AG04450 (cell line): ENCODE measurements around the gene KHK. TPM values are rescaled to one million over a fixed set of nuclear protein-coding genes. Genes with fewer than 3 reads are reported as not detected.
"Not testable (repeated sequence)": the region's sequence is repeated elsewhere in the genome, so short reads cannot be mapped to it uniquely, and the experiment has no call there.

Experiments used
- CTCF ChIA-PET: fragments of 300-600, 350-600 bp; formaldehyde crosslinking; extraction: SDS; loops from one replicate; lab custom pipeline; 2022; ENCODE audit warnings: antibody characterized with exemption, inconsistent platforms; lab: Charles Lee
- POLR2A ChIA-PET: fragments of 350-600 bp; formaldehyde crosslinking; extraction: SDS; loops from one replicate; lab custom pipeline; 2021; ENCODE audit warnings: antibody characterized with exemption, inconsistent platforms; lab: Yijun Ruan, JAX
- DNase-seq: peaks from one replicate; pipeline ENCODE4 v3.0.0-alpha.2; 2011; ENCODE audit warnings: low read depth, low spot score
- H3K27ac ChIP-seq: one replicate; pipeline ENCODE4 v1.5.1; 2012; ENCODE audit warnings: low read depth, low read length, control low read depth
- H3K27me3 ChIP-seq: one replicate; pipeline ENCODE4 v1.6.0; 2012; ENCODE audit warnings: low read length; ENCODE audit not compliant: control insufficient read depth, insufficient read depth
- H3K4me3 ChIP-seq: 2 replicates; pipeline ENCODE4 v1.5.1; 2011; ENCODE audit warnings: mild to moderate bottlenecking, low read depth, low read length, control low read depth
- H3K9me3 ChIP-seq: 2 replicates; pipeline ENCODE4 v1.5.1; 2012; ENCODE audit warnings: low read length; ENCODE audit not compliant: control insufficient read depth, insufficient read depth
- polyA plus RNA-seq: library from polyadenylated mRNA; depleted of rRNA; stranded (reverse); fragments of >200 nt; gene quantifications from 2 replicates; pipeline ENCODE4 v1.2.3, GENCODE V29; 2011
- TF ChIP-seq, protein P1 (sequence below): IDR thresholded peaks from 2 replicates; pipeline ENCODE4 v1.5.1; 2011; ENCODE audit warnings: low read depth, low read length, control low read depth, inconsistent platforms

The KHK gene
- polyA plus RNA-seq, 1 experiment: 0.37 TPM

DNA sequence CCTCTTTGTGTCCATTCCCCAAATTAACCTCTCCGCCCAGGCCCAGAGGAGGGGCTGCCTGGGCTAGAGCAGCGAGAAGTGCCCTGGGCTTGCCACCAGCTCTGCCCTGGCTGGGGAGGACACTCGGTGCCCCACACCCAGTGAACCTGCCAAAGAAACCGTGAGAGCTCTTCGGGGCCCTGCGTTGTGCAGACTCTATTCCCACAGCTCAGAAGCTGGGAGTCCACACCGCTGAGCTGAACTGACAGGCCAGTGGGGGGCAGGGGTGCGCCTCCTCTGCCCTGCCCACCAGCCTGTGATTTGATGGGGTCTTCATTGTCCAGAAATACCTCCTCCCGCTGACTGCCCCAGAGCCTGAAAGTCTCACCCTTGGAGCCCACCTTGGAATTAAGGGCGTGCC, 13.5 kb downstream of the KHK start:
- H3K9me3 ChIP-seq: no peaks in the 10 kb centered on the region; the same call in 1 of the 2 replicates
- DNase-seq: no peak
- ChIA-PET POLR2A (interaction anchor here (0.6 to 0.7 kb wide), 2 partner anchors 40 to 245 kb away, joined by 3 read pairs; no protein-coding TSS in a partner anchor), CTCF (interaction anchor here (1.0 to 9.6 kb wide), 7 partner anchors 24 to 204 kb away, joined by 3 to 136 read pairs (median 6); partner anchors contain the start of gene ABHD1)
- no peak overlapping the region for H3K4me3 ChIP-seq
- peaks cover 14% of the 10 kb centered on the region for H3K27me3 ChIP-seq
- TF ChIP-seq, protein P1, sequence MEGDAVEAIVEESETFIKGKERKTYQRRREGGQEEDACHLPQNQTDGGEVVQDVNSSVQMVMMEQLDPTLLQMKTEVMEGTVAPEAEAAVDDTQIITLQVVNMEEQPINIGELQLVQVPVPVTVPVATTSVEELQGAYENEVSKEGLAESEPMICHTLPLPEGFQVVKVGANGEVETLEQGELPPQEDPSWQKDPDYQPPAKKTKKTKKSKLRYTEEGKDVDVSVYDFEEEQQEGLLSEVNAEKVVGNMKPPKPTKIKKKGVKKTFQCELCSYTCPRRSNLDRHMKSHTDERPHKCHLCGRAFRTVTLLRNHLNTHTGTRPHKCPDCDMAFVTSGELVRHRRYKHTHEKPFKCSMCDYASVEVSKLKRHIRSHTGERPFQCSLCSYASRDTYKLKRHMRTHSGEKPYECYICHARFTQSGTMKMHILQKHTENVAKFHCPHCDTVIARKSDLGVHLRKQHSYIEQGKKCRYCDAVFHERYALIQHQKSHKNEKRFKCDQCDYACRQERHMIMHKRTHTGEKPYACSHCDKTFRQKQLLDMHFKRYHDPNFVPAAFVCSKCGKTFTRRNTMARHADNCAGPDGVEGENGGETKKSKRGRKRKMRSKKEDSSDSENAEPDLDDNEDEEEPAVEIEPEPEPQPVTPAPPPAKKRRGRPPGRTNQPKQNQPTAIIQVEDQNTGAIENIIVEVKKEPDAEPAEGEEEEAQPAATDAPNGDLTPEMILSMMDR: no peak
- H3K27ac ChIP-seq: no peak overlapping the region

DNA sequence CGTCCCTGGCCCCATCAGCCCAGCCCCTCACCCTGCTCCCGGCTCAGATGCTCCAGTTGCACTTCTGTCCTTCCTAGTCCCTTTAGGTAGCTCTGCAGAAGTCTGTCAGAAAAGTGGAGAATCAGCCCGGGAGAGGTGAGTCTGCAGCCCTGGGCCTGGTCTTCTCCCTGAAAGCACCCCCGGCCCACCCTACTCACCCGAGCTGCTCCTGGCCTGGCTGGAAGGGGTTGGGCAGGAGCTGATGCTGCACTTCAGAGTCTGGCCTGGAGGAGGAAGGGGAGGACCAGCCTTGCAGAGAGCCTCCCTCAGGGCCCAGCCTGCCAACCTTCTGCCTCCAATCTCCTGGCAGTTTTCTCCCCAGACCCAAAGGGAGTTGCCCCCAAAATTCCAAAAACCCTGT, 15.8 kb downstream of the KHK start:
- Histone ChIP-seq H3K27me3 (peaks cover 22% of the 10 kb centered on the region), H3K9me3 (no peaks in the 10 kb centered on the region; the same call in 1 of the 2 replicates), H3K27ac (no peak overlapping the region), H3K4me3 (no peak overlapping the region)
- TF ChIP-seq, protein P1: no peak
- DNase-seq: no peak
- ChIA-PET CTCF (interaction anchor here (0.6 to 9.6 kb wide), 5 partner anchors 67 to 202 kb away, joined by 3 to 136 read pairs (median 3); no protein-coding TSS in a partner anchor), POLR2A (interaction anchor here (1.2 kb wide), 1 partner anchor 110 kb away, joined by 4 read pairs; the partner anchor contains the start of genes ATRAID and SLC5A6)

DNA sequence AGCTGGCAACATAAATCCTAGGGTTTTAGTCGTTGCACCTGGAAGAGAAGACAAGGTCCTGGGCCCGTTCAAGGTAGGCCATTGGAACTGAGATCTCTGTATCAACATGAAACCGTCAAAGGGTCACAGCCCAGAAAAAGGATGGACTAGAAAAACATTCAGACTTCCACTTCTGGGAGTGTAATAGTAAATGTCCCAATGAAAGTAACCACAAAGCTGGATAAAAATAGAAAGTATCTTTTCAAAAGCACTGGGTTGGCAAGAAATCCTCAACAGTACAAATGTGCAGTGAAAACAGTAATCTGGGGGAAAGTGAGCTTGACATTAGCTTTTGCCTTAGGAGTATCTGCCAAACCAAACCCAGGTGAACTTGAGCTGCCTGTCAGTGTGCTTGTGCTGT, 19.4 kb downstream of the KHK start:
- DNase-seq: no peak
- Histone ChIP-seq H3K27ac (no peak overlapping the region), H3K4me3 (no peak overlapping the region), H3K9me3 (no peaks in the 10 kb centered on the region), H3K27me3 (peaks cover 28% of the 10 kb centered on the region)
- TF ChIP-seq, protein P1: no peak
- ChIA-PET CTCF (interaction anchor here (0.7 to 1.1 kb wide), 3 partner anchors 173 to 198 kb away, joined by 3 to 4 read pairs (median 3); no protein-coding TSS in a partner anchor), POLR2A (interaction anchor here (0.6 kb wide), 1 partner anchor 59 kb away, joined by 3 read pairs; no protein-coding TSS in a partner anchor)

DNA sequence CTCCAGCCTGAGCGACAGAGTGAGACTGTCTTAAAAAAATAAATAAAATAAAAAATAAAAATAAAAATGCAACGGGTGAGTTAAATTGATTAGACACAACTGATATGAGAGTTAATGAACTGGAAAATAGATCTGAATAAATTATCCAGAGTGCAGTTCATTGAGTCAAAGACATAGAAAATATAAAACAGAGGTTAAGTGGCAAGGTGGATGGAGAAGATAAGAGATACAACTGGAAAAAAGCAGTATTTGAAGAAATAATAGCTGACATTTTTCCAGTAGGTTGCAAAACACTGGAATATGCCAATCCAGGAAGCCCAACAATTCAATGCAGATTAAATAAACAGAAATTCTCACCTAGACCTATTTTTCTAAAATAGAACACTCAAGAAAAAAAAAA, 21.6 kb downstream of the KHK start:
- CTCF ChIA-PET: interaction anchor here (0.6 to 2.1 kb wide), 3 partner anchors 62 to 92 kb away, joined by 3 to 5 read pairs (median 4); no protein-coding TSS in a partner anchor
- TF ChIP-seq, protein P1: no peak
- POLR2A ChIA-PET: interaction anchor here (0.7 kb wide), 1 partner anchor 21 kb away, joined by 3 read pairs; the partner anchor contains the start of gene KHK

DNA sequence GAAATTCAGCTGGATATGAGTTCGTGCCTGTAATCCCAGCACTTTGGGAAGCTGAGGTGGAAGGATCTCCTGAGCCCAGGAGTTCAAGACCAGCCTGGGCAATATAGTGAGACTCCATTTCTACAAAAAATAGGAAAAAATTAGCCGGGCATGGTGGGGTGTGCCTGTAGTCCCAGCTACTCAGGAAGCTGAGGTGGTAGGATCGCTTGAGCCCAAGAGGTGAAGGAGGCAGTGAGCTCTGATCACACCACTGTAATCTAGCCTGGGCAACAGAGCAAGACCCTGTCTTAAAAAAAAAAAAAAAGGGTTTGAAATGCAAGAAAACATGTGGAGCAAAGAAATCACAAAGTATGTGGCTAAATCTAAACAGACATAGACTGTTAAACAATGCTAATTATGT, 22.5 kb downstream of the KHK start:
- ChIA-PET POLR2A (interaction anchor here (0.7 kb wide), 1 partner anchor 55 kb away, joined by 5 read pairs; no protein-coding TSS in a partner anchor), CTCF (interaction anchor here (1.6 to 2.1 kb wide), 2 partner anchors 61 to 83 kb away, joined by 4 to 5 read pairs; no protein-coding TSS in a partner anchor)
- TF ChIP-seq, protein P1: no peak
- H3K27ac ChIP-seq: no peak overlapping the region
- no peak for DNase-seq
- no peaks in the 10 kb centered on the region for H3K9me3 ChIP-seq
- peaks cover 24% of the 10 kb centered on the region for H3K27me3 ChIP-seq
- no peak overlapping the region for H3K4me3 ChIP-seq

More for the DNA sequence above, 21.6 kb downstream of the KHK start:
- Histone ChIP-seq H3K27me3 (peaks cover 26% of the 10 kb centered on the region), H3K9me3 (no peaks in the 10 kb centered on the region), H3K27ac (no peak overlapping the region), H3K4me3 (no peak overlapping the region)
- DNase-seq: no peak

DNA sequence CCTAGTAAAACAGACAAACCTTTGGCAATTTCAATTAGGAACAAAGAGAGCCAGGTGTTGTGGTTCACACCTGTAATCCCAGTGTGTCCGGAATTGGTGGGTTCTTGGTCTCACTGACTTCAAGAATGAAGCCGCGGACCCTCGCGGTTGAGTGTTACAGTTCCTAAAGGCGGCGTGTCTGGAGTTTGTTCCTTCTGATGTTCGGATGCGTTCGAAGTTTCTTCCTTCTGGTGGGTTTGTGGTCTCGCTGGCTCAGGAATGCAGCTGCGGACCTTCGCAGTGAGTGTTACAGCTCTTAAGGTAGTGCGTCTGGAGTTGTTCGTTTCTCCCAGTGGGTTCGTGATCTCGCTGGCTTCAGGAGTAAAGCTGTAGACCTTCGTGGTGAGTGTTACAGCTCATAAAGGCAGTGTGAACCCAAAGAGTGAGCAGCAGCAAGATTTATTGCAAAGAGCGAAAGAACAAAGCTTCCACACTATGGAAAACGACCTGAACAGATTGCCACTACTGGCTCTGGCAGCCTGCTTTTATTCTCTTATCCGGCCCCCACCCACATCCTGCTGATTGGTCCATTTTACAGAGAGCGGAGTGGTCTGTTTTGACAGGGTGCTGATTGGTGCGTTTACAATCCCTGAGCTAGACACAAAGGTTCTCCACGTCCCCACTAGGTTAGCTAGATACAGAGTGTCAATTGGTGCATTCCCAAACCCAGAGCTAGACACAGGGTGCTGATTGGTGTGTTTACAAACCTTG, 24.2 kb downstream of the KHK start:
- H3K27ac ChIP-seq, POLR2A ChIA-PET, DNase-seq, CTCF ChIA-PET, H3K9me3 ChIP-seq, H3K4me3 ChIP-seq: not testable (repeated sequence)
- peaks cover 26% of the 10 kb centered on the region for H3K27me3 ChIP-seq

DNA sequence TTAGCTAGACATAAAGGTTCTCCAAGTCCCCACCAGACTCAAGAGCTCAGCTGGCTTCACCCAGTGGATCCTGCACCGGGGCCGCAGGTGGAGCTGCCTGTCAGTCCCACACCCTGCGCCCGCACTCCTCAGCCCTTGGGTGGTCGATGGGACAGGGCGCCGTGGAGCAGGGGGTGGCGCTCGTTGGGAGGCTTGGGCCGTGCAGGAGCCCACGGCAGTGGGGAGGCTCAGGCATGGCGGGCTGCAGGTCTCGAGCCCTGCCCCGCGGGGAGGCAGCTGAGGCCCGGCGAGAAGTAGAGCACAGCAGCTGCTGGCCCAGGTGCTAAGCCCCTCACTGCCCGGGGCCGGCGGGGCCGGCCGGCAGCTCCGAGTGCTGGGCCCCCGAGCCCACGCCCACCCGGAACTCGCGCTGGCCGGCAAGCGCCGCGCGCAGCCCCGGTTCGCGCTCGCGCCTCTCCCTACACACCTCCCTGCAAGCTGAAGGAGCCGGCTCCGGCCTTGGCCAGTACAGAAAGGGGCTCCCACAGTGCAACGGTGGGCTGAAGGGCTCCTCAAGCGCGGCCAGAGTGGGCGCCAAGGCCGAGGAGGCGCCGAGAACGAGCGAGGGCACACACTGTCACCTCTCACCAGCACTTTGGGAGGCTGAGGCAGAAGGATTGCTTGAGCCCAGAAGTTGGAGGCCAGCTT, 25.0 kb downstream of the KHK start:
- DNase-seq, H3K27ac ChIP-seq, POLR2A ChIA-PET, CTCF ChIA-PET, H3K4me3 ChIP-seq, H3K9me3 ChIP-seq: not testable (repeated sequence)
- peaks cover 23% of the 10 kb centered on the region for H3K27me3 ChIP-seq
